Measurements from ENCODE around the gene HINT1. TPM values are rescaled to one million over a fixed set of nuclear protein-coding genes. Genes with fewer than 3 reads are reported as not detected.

HINT1 gene
- total and polyA plus RNA-seq, 2 of the 4 experiments (the other 2 are of a cell fraction) = 179 to 352 TPM

DNA sequence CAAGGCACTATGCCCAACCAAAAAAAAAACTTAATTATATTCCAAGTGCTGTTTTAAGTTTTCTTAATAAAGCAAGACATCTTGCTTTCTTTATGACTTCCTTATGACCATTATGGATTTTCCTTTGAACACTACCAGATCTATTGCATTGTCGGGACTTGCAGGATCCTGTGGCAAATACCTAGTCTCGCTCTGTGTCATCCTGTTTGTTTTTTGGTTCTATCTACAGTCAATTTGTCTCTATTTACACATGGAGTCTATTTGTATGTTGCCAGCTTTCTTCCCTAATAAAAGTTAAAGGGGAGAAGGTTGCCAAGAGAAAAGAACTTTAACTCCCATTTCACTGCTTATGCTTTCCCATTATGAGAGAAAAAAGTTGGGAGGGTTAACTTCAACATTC, 4.9 kb downstream of the HINT1 start (continued):
- no peak for TF ChIP-seq RCOR1 (IDR thresholded peaks at IDR 0.05; ENCODE audit: insufficient replicate concordance, low read length)
- no peak for TF ChIP-seq CHD1 (IDR thresholded peaks at IDR 0.05; ENCODE audit: low read depth, low read length)
- no peak for TF ChIP-seq MAFK (IDR thresholded peaks at IDR 0.05; ENCODE audit: low read depth, low read length)
- no peak for TF ChIP-seq CEBPB (IDR thresholded peaks at IDR 0.05; ENCODE audit: low read depth, low read length)
- TF ChIP-seq BHLHE40 (IDR thresholded peaks at IDR 0.05; ENCODE audit: low read depth, low read length) = no peak
- no peak for TF ChIP-seq MAZ (IDR thresholded peaks at IDR 0.05; ENCODE audit: borderline replicate concordance, low read depth, low read length)
- no peak for TF ChIP-seq FOS (IDR thresholded peaks at IDR 0.05; ENCODE audit: low read depth, low read length)

DNA sequence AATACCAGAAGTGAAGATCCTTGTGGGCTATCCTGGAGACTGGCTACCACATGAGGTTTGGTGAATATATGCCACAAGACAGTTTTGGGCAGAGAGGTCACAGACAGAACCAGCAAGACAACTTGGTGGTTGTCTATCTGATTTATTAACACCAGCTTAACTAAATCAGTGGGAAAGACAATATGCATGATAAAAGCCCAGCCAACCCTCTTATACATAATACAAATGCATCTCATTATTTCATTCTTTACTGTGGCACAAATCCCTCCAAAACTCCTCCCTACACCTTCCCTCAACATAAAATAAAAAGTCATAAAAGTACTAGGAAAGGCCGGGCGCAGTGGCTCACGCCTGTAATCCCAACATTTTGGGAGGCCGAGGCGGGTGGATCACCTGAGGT, 8.1 kb downstream of the HINT1 start:
- DNase-seq = no peak
- Histone ChIP-seq H2BK20ac (ENCODE audit: low read depth, low read length) (no peak overlapping the region), H3K23ac (ENCODE audit: low read depth, low read length) (no peak overlapping the region), H3K9ac (ENCODE audit: low read depth, low read length) (no peak overlapping the region), H3K56ac (ENCODE audit: extremely low read depth, insufficient read depth, low read length) (no peak overlapping the region), H3K18ac (ENCODE audit: low read depth, low read length) (no peak overlapping the region), H3K4me2 (ENCODE audit: low read depth, low read length) (no peak overlapping the region), H3K9me3 (ENCODE audit: control insufficient read depth, insufficient read depth, low read length) (no peaks in the 10 kb centered on the region), H4K8ac (ENCODE audit: low read depth in 2 of 2, low read length in 2 of 2) (no peak overlapping the region), H4K20me1 (ENCODE audit: insufficient read depth, low read length) (no peaks in the 10 kb centered on the region), H2AK5ac (ENCODE audit: low read depth, low read length) (no peak overlapping the region), H3K4me1 (ENCODE audit: control insufficient read depth, insufficient read depth, low read length) (no peaks in the 10 kb centered on the region), H2BK15ac (ENCODE audit: low read depth, low read length) (no peak overlapping the region), H2AK9ac (replicated peaks; ENCODE audit: low read depth, low read length, poor library complexity) (no peak overlapping the region), H3K27me3 (ENCODE audit: control insufficient read depth, insufficient read depth, low read length) (no peaks in the 10 kb centered on the region), H2AFZ (replicated peaks; ENCODE audit: low read length, poor library complexity) (no peak overlapping the region), H3K4me3 (ENCODE audit: insufficient read depth, low read depth, low read length) (no peak overlapping the region), H3K14ac (replicated peaks; ENCODE audit: low read depth, low read length) (no peak overlapping the region), H3K9me1 (ENCODE audit: insufficient read depth, low read length) (no peaks in the 10 kb centered on the region; the same call in 1 of the 2 replicates), H4K91ac (ENCODE audit: insufficient read depth, low read depth, low read length) (no peak overlapping the region), H3K4ac (ENCODE audit: low read depth, low read length) (no peak overlapping the region), H2BK5ac (ENCODE audit: low read depth, low read length, poor library complexity, severe bottlenecking) (no peak overlapping the region), H3K36me3 (ENCODE audit: control insufficient read depth, insufficient read depth, low read length) (peaks cover 14% of the 10 kb centered on the region), H3K27ac (ENCODE audit: insufficient read depth, low read length) (no peak overlapping the region), H4K5ac (ENCODE audit: low read depth, low read length) (no peak overlapping the region), H2BK120ac (ENCODE audit: low read depth, low read length) (no peak overlapping the region), H3K79me1 (ENCODE audit: low read depth in 1 of 2, low read length in 2 of 2) (peaks cover 7 to 12% of the 10 kb centered on the region in 2 experiments; a peak in 2 of 4 replicates)
- ATAC-seq (ENCODE audit: low read depth) = no peak
- WGBS, 2 experiments (ENCODE audit: extremely low coverage in 2 of 2, insufficient read length in 1 of 2) = 88% methylated on average over 5 of the region's 5 CpGs; no CpG with 5 or more reads in 1 of the 2 experiments
- in situ Hi-C loops (cut with MboI; ENCODE audit: low sequenced_read_pairs) = no loop called here
- dilution Hi-C loops (cut with HindIII; ENCODE audit: low sequenced_read_pairs, unreplicated experiment) = no loop called here
- ChIA-PET CTCF (no interaction called here), POLR2A (ENCODE audit: unreplicated experiment) (no interaction called here)
- intact Hi-C loops (cut with micrococcal nuclease) = no loop called here
- BruUV-seq (replicated peaks) = no TSS peak
- TF ChIP-seq FOS (IDR thresholded peaks at IDR 0.05; ENCODE audit: low read depth, low read length) (no peak), MAFK (IDR thresholded peaks at IDR 0.05; ENCODE audit: low read depth, low read length) (no peak), CEBPB (IDR thresholded peaks at IDR 0.05; ENCODE audit: low read depth, low read length) (no peak), RAD21 (IDR thresholded peaks at IDR 0.05; ENCODE audit: low read length) (no peak), SMC3 (IDR thresholded peaks at IDR 0.05; ENCODE audit: low read depth, low read length) (no peak), RCOR1 (IDR thresholded peaks at IDR 0.05; ENCODE audit: insufficient replicate concordance, low read length) (no peak), MAZ (IDR thresholded peaks at IDR 0.05; ENCODE audit: borderline replicate concordance, low read depth, low read length) (no peak), ELK1 (IDR thresholded peaks at IDR 0.05; ENCODE audit: borderline replicate concordance, low read depth, low read length) (no peak), POLR2A (IDR thresholded peaks at IDR 0.05; ENCODE audit: low read depth, low read length) (no peak), CTCF (conservative IDR thresholded peaks at IDR 0.05; ENCODE audit: low read depth, low read length) (no peak), MXI1 (IDR thresholded peaks at IDR 0.05; ENCODE audit: borderline replicate concordance, low read depth, low read length) (no peak), USF2 (IDR thresholded peaks at IDR 0.05; ENCODE audit: low read depth, low read length) (no peak)
